GM12872 (cell line): Measurements from ENCODE around the gene NLRP14.

Experiments used
- TF ChIP-seq, protein P1 (sequence below): IDR thresholded peaks from 3 replicates; pipeline ENCODE4 v1.5.1; 2011; ENCODE audit warnings: low read depth, mild to moderate bottlenecking, low read length, moderate library complexity; ENCODE audit not compliant: insufficient read depth

Gene NLRP14

DNA sequence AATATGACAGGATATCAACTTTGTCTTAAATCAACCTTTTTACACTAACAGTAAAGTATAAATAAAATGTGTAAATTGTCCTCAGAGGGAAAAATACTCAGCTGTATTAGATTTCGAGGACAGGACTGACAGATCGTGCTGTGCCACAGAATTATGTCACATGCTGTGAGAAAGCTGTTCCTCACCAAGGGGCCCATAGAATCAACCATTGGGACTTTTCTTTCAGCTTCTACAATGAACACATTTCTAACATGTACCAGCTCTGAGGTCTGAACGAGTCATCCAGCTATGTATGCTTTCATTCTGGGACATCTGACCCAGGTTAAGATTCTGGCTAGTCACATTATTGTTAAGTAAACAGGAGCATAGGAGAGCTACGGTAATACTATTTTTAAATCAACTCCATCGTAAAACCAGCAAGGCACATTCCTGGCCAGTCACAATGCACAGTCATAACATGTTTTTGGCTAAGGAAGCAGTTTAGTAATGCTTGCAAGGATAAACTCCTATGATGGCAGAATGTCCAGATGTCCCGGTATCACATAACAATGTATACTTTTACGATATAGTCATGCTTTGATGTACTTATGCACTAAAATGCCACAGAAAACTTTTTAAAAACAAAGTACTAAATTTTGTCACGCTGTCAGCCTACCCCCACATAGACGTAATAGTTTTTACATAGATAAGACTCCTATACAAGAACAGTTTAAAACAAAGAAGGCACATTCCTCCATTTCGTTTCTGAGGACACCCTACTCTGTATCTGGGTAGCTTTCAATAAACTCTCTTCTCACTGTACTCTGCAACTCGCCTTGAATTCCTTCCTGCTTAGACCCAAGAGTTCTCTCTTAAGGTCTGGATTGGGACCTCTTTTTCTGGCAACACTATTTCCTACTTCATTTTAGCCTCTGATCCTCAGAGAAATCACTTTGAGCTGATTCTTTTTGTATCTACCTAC lies 27.5 kb upstream of the NLRP14 start:
- TF ChIP-seq, protein P1, sequence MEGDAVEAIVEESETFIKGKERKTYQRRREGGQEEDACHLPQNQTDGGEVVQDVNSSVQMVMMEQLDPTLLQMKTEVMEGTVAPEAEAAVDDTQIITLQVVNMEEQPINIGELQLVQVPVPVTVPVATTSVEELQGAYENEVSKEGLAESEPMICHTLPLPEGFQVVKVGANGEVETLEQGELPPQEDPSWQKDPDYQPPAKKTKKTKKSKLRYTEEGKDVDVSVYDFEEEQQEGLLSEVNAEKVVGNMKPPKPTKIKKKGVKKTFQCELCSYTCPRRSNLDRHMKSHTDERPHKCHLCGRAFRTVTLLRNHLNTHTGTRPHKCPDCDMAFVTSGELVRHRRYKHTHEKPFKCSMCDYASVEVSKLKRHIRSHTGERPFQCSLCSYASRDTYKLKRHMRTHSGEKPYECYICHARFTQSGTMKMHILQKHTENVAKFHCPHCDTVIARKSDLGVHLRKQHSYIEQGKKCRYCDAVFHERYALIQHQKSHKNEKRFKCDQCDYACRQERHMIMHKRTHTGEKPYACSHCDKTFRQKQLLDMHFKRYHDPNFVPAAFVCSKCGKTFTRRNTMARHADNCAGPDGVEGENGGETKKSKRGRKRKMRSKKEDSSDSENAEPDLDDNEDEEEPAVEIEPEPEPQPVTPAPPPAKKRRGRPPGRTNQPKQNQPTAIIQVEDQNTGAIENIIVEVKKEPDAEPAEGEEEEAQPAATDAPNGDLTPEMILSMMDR: no peak

DNA sequence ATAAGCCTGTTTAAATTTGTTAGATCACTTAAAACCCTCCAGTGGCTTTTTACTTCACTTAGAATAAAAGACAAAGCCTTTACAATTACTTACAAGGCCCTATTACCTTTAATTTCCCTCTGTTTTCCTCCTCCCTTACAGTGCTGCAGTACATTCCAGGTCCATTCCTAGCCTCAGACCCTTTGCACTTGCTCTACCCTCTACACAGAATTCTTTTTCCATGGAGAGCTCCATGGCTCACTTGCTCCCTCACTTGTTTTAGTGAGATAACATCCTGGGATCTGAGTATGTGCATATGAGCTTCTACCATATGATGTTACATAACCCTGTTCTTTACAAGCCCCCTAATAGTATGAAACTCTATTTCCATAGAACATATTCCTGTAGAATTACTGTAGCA lies 24.6 kb upstream of the NLRP14 start:
- TF ChIP-seq, protein P1: no peak

DNA sequence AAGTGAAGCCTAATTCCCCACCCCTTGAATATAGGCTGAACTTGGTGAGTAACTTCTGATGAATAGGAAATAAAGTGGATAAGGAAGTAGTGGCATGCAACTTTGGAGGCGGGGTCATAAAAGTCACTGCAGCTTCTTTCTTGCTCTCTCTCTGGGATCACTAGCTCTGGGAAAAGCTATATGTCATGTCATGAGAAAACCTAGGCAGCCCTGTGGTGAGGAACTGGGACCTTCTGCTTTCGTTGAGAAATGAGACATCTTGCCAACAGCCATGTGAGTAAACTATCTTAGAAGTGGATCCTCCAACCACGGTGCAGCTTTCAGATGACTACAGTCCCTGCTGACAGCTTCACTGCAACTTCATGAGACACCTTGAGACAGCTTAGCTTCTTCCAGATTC lies 15.8 kb upstream of the NLRP14 start:
- TF ChIP-seq, protein P1: no peak

DNA sequence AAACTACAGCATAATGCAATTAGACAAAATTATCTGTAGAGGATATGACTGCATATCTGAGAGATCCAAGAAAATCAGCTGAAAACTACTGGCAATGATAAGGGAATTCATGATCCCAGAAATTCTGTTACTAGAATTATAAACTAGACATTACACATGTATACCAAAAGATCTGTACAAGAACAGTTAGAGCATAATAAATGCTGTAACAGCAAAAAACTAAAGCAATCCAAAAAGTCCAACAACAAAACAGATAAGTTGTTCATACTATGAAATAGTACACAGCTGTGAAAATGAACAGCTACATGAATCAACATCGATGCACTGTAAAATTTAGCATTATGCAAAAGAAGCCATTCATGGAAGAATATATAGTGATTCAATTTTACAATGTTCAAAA lies 6.2 kb upstream of the NLRP14 start:
- TF ChIP-seq, protein P1: no peak

DNA sequence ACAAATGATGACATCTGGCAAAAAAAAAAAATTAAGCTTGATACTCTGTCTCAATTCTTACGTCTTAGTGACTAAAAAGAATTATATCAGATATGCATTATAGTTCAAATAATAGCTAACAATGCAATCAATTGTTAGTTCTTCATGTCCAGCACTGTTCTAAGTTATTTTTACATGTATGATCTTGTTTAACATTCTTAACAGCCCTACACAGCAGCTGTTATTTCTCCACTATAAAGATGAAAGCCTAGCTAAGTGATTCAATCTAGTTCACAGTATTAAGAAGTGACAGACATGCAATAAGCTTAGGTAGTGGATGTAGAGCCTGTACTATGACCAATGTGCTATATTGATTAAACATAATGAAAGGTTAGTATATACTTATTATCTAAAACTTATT lies 4.3 kb upstream of the NLRP14 start:
- TF ChIP-seq, protein P1: no peak

DNA sequence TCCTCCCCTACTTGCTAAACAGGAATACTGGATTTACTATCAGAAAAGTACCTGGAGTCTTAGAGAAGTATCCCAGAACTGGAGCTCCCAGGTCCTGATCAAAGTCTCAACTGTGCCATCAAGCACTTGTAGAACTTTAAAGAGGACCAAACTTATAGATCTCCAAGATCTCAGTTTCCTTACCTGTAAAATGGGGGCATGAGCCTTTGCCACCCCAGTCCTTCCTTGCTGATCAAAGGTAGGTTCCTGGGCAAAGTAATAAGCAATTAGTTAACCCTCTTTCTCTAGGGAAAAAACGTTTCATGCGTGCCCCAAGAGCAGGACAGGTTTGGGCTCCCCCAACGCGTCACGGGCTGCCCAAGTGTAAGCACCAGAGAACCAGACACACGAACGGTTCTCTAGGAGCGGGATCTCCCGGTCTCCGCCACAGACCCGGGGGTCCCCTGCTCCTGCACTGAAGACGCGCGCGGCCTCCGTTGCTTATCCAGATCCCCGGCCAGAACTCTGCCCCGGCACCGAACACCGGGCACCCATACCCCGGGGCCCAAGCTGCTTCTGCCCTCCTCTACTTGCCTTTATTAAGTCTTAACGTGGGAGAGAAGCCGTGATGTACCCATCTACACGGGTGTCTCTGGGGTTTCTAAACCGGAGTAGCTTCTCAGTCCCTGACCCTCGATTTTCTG lies 638 bp upstream of the NLRP14 start:
- TF ChIP-seq, protein P1: no peak

DNA sequence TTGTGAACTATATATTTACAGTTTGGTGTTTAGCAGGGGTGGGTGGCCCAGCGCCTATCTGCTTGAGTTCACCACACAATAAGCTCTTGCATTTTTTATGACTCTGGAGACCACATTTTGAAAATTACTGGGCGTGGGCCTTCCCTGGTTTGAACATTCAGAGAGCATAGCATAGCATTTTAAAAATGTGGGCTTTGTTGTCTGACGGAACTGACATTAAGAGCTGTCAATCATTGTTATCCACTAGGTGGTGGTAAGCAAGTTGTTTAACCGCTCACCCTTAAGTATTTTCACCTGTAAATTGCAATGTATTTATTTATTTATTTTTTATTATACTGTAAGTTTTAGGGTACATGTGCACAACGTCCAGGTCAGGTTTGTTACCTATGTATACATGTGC lies 1.0 kb downstream of the NLRP14 start:
- TF ChIP-seq, protein P1: no peak
